Stimulated activated CD8-positive, alpha-beta memory T cell treated with anti-CD3 and anti-CD28 coated beads, Interleukin-4, amount 100 ng/mL, for 4 hours (primary cell): ENCODE results near the gene CFAP97D2.
A peak's percentile ranks its signal among the peaks of the same experiment; 100 is the strongest.
"Not testable (repeated sequence)": the region's sequence is repeated elsewhere in the genome, so short reads cannot be mapped to it uniquely, and the experiment has no call there.

ENCODE experiments used
- DNase-seq, 2 donors: peaks; one replicate each; pipeline ENCODE4 v3.0.0-alpha.2; 2020; ENCODE audit warnings: low read depth in 2 of 2, low spot score in 1 of 2

CFAP97D2 gene

DNA sequence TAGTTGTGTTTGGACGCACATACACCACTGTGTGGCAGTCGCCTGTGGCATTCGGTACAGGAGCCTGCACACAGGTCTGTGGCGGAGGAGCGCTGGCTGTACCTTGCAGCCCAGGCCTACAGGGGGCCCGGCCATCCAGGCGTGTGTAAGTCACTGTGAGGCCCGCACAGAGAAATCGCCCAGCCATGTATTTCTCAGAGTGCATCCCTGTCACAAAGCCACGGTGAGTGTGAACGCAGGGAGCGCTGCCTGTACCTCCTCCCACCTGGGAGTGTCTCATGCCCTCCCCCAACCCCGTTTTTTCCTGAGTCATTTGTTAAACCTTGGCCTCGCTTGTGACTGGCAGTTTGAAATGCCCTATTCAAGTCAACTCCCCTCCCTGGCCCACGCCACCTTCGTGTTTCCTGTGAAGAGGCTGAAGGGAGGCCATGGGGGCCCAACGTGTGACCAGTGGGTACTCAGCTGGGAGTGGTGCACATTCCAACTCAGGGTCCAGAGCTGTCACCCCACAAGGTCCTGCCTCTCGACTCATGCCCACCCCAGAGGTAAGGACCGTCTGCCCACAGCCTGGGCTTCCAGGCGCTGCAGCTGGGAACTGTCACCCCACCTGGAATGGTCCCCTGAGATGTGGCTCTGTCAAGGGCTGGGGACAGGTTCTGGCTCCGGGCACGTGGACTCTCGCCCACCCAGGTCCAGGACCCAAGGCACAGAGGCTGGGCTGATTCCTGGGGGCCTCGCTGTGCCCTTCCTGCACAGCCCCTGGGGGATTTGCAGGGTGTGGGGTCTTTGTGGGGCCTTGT is 35.1 kb upstream of the CFAP97D2 start:
- DNase-seq = no peak

- DNase-seq = no peak
Observed at GRCh38 chr13:114144606-114145244, 34.3 kb upstream of the CFAP97D2 start.

- no peak for DNase-seq
Observed at GRCh38 chr13:114145256-114145655, 33.8 kb upstream of the CFAP97D2 start.

DNA sequence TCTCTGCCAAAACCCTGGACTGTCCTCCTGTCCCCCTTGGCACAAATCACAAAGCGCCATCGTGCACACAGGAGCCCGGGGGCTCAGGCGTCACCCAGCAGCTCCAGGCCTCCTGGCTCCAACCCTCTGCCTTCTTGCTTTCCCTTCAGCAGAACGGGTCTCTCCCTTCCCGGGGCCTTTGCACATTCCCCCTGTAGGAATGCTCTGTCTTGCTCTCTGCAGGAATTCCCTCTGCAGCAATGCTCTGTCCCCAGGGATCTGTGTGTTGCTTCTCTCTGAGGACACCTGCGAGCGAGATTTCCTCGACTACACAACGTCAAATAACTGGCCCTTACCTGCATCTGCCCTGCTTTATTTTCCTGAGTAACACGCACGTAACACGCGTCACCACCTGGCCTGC is 33.3 kb upstream of the CFAP97D2 start:
- no peak for DNase-seq

- no peak for DNase-seq
Observed at GRCh38 chr13:114146173-114146572, 32.9 kb upstream of the CFAP97D2 start.

DNA sequence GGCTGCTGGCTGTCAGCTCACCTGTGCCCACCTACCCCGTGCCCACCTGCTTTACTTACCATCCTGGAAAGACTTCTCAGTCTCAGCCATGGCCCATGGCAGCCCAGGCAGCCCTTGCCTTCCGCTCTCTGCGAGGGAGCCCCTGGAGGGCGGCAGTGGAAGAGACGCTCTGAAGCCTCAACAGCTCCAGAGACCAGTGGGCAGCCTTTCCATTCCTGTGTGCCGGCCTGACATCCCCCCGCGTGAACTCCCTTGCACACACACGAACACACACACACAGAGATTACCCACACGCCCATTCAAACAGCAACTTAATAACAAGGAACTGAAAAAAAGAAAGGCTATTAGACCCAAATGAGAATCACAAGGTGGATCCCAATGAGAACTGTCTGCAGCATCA is 32.4 kb upstream of the CFAP97D2 start:
- DNase-seq = no peak

DNA sequence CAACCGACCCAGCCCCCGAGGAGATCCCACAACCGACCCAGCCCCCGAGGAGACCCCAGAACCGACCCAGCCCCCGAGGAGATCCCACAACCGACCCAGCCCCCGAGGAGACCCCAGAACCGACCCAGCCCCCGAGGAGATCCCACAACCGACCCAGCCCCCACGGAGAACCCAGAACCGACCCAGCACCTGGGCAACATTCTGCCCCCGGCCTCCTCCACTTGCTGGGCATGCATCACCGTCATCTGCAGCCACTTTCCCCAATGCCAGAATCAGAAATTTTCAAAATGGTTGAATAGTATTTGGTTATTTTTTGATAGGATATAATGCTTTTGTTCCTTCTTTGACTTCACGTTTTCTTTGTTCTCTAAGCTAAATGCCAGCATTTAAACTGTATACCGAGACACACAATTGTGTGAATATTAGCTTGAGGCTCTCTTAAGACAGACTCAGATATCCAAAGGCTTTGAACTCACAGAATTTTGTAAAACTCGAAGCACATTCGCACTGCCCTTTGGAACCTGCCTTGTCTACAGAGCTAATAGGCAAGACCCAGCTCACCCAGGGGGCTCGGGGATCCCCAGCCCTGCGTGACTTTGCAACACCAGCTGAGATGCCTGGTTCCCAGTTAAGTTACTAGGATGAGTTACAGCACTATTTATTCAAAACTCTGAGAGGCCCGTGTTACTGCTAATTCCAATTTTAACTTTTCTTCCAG is 31.1 kb upstream of the CFAP97D2 start:
- DNase-seq = no peak

GRCh38 chr13:114148521-114148855 is 30.6 kb upstream of the CFAP97D2 start:
- DNase-seq = peak in 1 of 2 donors; percentile 73

- not testable (repeated sequence) for DNase-seq
Observed at GRCh38 chr13:114148886-114149285, 30.2 kb upstream of the CFAP97D2 start.

- no peak for DNase-seq
Observed at GRCh38 chr13:114149774-114150740, 29.0 kb upstream of the CFAP97D2 start.

GRCh38 chr13:114151031-114151430 is 28.0 kb upstream of the CFAP97D2 start:
- DNase-seq = no peak

DNA sequence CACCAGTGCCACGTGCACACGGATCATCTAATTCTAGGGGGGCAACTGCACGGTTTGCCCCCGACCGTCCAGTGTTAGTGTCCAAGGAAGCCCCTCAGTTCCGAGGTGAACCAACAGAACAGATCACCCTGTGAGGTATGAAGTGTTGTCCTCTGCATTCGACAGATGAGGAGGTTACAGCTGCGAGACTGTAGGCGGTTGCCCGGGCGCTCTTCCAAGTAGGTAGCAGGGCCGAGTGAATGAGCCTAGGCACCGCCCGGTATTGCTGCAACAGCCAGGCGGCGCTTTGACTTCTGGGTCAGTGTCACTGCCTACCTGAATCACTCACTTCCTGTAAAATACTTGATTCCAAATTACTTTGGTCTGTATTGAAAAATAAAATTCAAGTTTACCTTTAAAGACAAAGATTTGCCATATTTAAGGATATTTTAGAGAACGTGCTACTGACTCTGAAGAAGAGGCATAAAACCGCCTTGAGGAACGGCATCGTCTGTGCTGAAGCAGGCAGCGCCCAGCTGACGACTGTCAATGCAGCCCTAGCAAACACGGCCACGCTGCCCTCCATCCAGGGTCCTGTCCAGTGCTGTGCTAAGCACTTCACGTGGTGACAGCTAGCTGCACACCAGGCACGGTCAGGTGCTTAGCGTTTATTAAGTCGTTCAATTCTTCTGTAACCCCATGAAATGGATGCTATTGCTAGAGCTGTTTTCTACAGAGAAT is 27.3 kb upstream of the CFAP97D2 start:
- no peak for DNase-seq

GRCh38 chr13:114152285-114152645 is 26.8 kb upstream of the CFAP97D2 start:
- no peak for DNase-seq

DNA sequence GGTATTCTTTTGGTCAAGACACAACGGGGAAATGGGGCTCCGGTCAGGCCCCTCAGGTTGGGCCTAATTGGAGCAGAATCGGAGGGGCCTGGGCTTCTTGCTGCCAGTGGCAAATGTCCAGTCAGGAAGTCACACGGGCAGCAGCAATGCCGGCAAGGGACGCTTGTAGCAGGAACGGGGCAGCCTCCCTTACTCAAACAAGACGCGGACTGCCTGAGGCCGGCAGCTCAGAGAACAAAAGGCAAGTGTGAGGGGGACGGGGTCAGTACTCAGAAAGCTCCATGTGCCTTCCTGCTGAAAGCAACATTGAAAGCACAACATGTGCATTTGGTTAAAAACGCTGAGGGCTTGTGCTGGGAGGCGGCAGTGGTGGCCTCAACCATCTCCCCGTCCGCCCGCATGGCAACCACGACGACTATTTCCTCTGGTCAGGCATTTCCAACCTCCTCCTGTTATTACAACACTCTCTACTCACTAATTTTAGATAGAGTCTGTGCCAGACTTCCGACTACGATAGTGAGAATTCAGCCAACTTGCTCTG is 26.2 kb upstream of the CFAP97D2 start:
- no peak for DNase-seq

DNA sequence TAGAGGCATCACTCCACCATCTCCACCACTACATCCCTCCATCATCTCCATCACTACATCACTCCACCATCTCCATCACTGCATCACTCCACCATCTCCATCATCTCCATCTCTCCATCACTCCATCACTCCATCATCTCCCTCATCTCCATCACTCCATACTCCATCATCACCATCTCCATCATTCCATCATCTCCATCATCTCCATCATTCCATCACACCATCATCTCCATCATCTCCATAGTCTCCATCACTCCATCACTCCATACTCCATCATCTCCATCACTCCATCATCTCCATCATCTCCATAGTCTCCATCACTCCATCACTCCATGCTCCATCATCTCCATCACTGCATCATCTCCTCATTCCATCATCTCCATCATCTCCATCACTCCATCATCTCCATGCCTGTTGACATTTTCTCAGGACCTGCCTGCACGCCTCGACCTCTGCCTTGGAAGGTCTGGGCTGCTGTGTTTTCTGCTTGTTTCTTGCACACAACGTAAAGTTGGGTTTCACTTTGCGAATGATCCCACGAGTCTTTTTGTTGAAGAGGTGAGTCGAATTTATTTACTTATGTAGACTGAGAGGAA is 25.5 kb upstream of the CFAP97D2 start:
- no peak for DNase-seq

- no peak for DNase-seq
Observed at GRCh38 chr13:114154476-114154875, 24.6 kb upstream of the CFAP97D2 start.

- DNase-seq = no peak
Observed at GRCh38 chr13:114155320-114155719, 23.7 kb upstream of the CFAP97D2 start.

- DNase-seq = no peak
Observed at GRCh38 chr13:114155926-114156883, 22.9 kb upstream of the CFAP97D2 start.
